ENCODE measurements around the gene NXF1. TPM values are rescaled to one million over a fixed set of nuclear protein-coding genes. Genes with fewer than 3 reads are reported as not detected.

Gene NXF1
- total and polyA plus RNA-seq, 2 of the 13 experiments (the other 11 are each of a cell fraction or from before 2014, with no cell fraction given) = 30.4 to 30.9 TPM

GRCh38 chr11:62851807-62852522 is 46.7 kb upstream of the NXF1 start (continued):
- TF ChIP-seq FOXO4 (CRISPR knock-in tag; conservative IDR thresholded peaks at IDR 0.05) (0 out of 2 replicates have a peak, but pooled peaks have one; percentile 46), RBFOX2 (IDR thresholded peaks at IDR 0.05; ENCODE audit: low read depth, low read length) (peak; percentile 73), IKZF4 (CRISPR knock-in tag; IDR thresholded peaks at IDR 0.05; ENCODE audit: borderline replicate concordance, low read depth, not compliant biosample characterization) (no peak), HDAC6 (IDR thresholded peaks at IDR 0.05; ENCODE audit: low read depth, low read length) (no peak), ZNF136 (CRISPR knock-in tag; IDR thresholded peaks at IDR 0.05; ENCODE audit: low read depth) (no peak)
- TF ChIP-seq, protein P1, sequence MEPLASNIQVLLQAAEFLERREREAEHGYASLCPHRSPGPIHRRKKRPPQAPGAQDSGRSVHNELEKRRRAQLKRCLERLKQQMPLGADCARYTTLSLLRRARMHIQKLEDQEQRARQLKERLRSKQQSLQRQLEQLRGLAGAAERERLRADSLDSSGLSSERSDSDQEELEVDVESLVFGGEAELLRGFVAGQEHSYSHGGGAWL (CRISPR knock-in tag; IDR thresholded peaks at IDR 0.05) = no peak

GRCh38 chr11:62850911-62851806 is 45.9 kb upstream of the NXF1 start:
- no peaks in the 10 kb centered on the region; a peak in 1 of 5 replicates for H3K27me3 ChIP-seq (ENCODE audit: control insufficient read depth in 1 of 2, insufficient read depth in 2 of 2, low read length in 2 of 2)
- ChIA-PET POLR2A (interaction anchor here (1.2 to 9.4 kb wide), 11 partner anchors 8 to 124 kb away, joined by 3 to 362 read pairs (median 6); partner anchors contain the start of genes HNRNPUL2, POLR2G, SLC3A2 and STX5), CTCF (ENCODE audit: low intra/inter-chr PET ratio, low total read pairs) (no interaction called here)
- DNase-seq (ENCODE audit: low spot score) (peak; percentile 43), ATAC-seq (peak; percentile 17), FAIRE-seq (no peak)
- intact Hi-C loops (cut with micrococcal nuclease; ENCODE audit: unreplicated experiment) (no loop called here), in situ Hi-C loops (cut with HindIII; ENCODE audit: extremely low pct_ligation_motif_present, low pct_unique_long_range_greater_than_20kb) (no loop called here)
- peak overlapping the region; percentile 51 for H3K27ac ChIP-seq (ENCODE audit: extremely low read length, insufficient read depth, low read length)
- 74% methylated on average over 13 of the region's 15 CpGs for WGBS (ENCODE audit: low lambda C conversion rate)
- peaks cover 11 to 33% of the 10 kb centered on the region in 2 experiments for H3K36me3 ChIP-seq (replicated peaks in 1 of 2; ENCODE audit: control insufficient read depth in 1 of 2, insufficient read depth in 2 of 2, low read length in 2 of 2)
- no TSS peak for BruUV-seq (replicated peaks)
- H3K9me3 ChIP-seq (ENCODE audit: low read length) = no peaks in the 10 kb centered on the region
- peaks cover 57% of the 10 kb centered on the region for H3K4me1 ChIP-seq (ENCODE audit: insufficient read depth, low read length)
- H3K4me2 ChIP-seq (ENCODE audit: low read depth, low read length) = no peak overlapping the region
- H3K4me3 ChIP-seq (replicated peaks in 1 of 3; ENCODE audit: insufficient read depth in 1 of 3, low read depth in 2 of 3, low read length in 3 of 3) = no peak overlapping the region
- H3K79me2 ChIP-seq (ENCODE audit: insufficient read depth, low read length) = peaks cover 34% of the 10 kb centered on the region
- no peak overlapping the region; the same call in 1 of the 2 replicates for H3K9ac ChIP-seq (ENCODE audit: insufficient read depth, low read depth, low read length)
- H2AFZ ChIP-seq (ENCODE audit: low read length) = no peak overlapping the region
- H4K20me1 ChIP-seq (ENCODE audit: insufficient read depth, low read length) = peaks cover 37% of the 10 kb centered on the region
- TF ChIP-seq ZNF780A (CRISPR knock-in tag; IDR thresholded peaks at IDR 0.05) (peak; percentile 71; the same call in 1 of the 2 replicates), ZNF142 (CRISPR knock-in tag; IDR thresholded peaks at IDR 0.05) (no peak)
- TF ChIP-seq, protein P2, sequence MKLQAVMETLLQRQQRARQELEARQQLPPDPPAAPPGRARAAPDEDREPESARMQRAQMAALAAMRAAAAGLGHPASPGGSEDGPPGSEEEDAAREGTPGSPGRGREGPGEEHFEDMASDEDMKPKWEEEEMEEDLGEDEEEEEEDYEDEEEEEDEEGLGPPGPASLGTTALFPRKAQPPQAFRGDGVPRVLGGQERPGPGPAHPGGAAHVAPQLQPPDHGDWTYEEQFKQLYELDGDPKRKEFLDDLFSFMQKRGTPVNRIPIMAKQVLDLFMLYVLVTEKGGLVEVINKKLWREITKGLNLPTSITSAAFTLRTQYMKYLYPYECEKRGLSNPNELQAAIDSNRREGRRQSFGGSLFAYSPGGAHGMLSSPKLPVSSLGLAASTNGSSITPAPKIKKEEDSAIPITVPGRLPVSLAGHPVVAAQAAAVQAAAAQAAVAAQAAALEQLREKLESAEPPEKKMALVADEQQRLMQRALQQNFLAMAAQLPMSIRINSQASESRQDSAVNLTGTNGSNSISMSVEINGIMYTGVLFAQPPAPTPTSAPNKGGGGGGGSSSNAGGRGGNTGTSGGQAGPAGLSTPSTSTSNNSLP (IDR thresholded peaks at IDR 0.05; ENCODE audit: low read depth, low read length) = no peak
